ENCODE data around the gene TM4SF18. TPM values are rescaled to one million over a fixed set of nuclear protein-coding genes. Genes with fewer than 3 reads are reported as not detected.

The TM4SF18 gene
- total RNA-seq, 1 experiment from 2014 or later = 4.5 TPM

DNA sequence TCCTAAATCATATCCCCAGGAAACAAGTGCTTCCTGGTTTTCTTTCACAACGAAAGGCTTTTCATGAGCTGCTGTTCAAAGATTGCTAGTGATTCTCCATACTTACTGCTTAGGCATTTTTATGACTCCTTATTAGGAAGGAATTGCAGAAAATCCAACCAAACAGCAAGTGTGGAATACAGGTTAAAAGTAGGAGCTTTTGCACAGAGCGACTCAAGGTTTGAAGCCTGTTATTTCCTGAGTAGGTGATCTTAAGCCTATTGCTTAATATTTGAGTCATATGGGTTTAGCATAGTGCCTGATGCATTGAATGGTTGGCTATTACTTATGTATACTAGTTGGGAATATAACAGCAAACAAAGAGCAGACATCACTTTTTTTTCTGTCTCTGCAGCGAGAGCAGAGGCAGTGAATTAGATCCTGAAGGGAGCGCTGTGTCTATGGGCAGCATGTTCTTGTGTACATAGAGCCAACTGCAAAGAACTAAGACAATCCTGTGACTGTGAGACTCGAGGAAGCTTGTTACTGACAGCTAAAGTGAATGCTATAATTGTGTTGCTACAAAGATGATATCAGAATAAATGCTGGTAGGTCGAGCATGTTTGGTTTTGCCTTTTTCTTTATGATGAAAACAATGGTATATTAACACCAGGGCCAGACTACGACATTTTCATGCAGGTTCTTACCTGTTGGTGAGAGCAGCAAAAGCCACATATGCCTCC, 37.7 kb upstream of the TM4SF18 start:
- Histone ChIP-seq H3K4me3 (no peak overlapping the region), H3K9me3 (no peaks in the 10 kb centered on the region), H3K36me3 (peaks cover 76% of the 10 kb centered on the region), H3K27me3 (no peaks in the 10 kb centered on the region)
- DNase-seq = no peak

- Histone ChIP-seq H3K9me3 (no peaks in the 10 kb centered on the region), H3K27me3 (no peaks in the 10 kb centered on the region), H3K36me3 (peaks cover 67% of the 10 kb centered on the region), H3K4me3 (no peak overlapping the region)
- no peak for DNase-seq
Observed at GRCh38 chr3:149369991-149370866, 36.8 kb upstream of the TM4SF18 start.

- Histone ChIP-seq H3K36me3 (peaks cover 53% of the 10 kb centered on the region), H3K4me3 (no peak overlapping the region), H3K9me3 (no peaks in the 10 kb centered on the region), H3K27me3 (no peaks in the 10 kb centered on the region)
- DNase-seq = no peak
Observed at GRCh38 chr3:149368674-149369497, 35.5 kb upstream of the TM4SF18 start.

DNA sequence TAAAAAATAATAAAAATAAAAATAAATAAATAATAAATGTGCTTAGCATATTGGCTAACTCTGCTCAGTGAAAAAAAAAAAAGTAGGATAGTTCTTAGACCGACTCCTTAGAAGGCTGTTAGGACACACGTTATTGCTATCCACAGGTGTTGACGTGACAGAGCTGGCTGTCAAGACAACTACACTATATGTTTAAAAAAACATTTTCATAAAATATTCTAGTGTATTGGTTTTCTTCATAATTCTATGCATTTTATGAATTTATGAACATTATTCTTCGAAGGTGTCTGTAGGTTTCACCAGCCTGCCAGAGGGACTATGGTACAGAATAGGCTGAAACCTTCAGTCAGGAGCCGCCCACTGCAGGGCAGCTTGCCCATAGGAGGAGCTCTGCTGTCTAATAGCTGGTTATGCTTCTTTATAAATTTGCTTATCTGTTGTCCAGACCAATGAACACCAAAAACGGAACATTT, 34.8 kb upstream of the TM4SF18 start:
- Histone ChIP-seq H3K27me3 (no peaks in the 10 kb centered on the region), H3K4me3 (no peak overlapping the region), H3K9me3 (no peaks in the 10 kb centered on the region), H3K36me3 (peaks cover 47% of the 10 kb centered on the region)
- DNase-seq = peak; percentile 64

DNA sequence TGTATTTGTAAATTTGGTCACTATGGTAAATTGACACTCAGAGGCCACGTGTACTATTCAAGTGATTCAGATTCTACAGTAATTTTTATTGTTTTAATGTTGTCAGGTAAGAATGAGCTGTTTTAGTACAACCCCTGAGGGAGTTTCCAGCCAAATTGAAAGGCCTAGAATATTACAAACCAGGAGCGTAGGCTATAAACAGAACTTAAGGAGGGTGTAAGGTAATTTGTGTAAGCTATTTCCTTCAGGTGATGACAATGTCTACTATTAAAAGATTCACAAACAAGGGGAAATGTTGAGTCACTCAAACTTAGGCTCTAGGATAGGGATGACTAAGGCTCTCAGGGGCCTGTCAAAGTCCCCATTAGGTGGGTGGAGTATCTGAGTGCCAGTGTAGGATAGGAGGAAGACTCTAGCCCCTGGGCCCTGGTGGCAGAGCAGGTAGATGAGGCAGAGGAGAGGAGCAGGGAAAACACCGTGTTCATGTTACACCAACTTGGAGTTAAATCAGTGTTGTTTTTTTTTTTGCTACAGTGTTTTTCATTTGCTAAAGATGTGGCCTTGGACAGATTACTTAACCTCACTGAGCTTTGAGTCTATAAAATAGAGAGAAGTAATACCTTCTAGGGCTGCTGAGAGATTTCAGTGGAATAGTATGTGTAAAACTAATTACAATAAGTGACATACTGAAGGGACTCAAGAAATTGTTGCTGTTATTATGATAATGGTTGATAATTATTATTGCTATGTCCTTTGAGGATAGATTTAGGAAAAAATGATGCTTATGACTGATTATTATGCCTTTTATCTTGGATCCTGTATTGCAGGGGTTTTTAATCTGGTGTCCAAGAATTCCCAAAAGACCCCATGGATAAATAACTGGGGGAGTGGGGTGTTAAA, 33.8 kb upstream of the TM4SF18 start:
- H3K9me3 ChIP-seq = no peaks in the 10 kb centered on the region
- H3K4me3 ChIP-seq = no peak overlapping the region
- H3K36me3 ChIP-seq = peaks cover 36% of the 10 kb centered on the region
- peak; percentile 41 for DNase-seq
- H3K27me3 ChIP-seq = no peaks in the 10 kb centered on the region

- no peak for DNase-seq
- Histone ChIP-seq H3K36me3 (peaks cover 25% of the 10 kb centered on the region), H3K27me3 (no peaks in the 10 kb centered on the region), H3K4me3 (no peak overlapping the region), H3K9me3 (no peaks in the 10 kb centered on the region)
Observed at GRCh38 chr3:149366031-149366430, 32.6 kb upstream of the TM4SF18 start.

DNA sequence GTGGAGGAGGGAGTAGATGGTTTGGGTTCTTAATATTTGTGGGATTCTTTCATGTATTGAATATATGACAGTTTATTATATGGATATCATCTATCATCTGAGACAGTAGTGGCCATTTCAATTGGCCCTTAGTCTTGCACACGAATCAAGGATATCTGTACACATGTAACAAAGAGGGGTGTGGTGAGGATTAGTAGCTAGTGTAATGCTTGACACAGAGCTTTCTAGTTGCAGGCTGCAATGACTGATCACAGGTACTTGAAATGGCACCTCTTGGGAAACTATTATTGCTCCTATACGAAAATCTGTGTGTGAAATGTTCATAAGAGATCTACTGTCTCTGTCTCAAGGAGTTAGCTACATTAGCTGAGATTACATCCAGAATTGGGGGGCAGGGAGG, 31.2 kb upstream of the TM4SF18 start:
- Histone ChIP-seq H3K27me3 (no peaks in the 10 kb centered on the region), H3K9me3 (no peaks in the 10 kb centered on the region), H3K36me3 (peaks cover 11% of the 10 kb centered on the region), H3K4me3 (no peak overlapping the region)
- no peak for DNase-seq

DNA sequence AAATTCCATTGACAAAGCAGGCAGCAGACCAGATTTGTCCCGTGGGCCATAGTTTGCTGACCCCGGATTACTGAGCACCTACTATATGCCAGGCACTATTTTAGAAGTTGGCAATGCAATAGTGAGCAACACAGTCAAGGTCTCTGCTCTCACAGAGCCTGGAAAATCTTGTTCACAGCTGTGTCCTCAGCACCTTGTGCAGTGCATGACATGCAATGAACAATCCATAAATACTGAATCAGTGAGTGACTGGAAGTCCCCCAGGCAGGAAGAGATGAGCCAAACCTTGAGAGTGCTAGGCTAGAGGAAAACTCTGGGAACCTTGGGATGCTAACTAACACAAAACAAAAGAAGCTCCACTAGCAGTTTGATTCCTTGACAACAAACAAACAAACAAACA, 29.6 kb upstream of the TM4SF18 start:
- H3K4me3 ChIP-seq = no peak overlapping the region
- H3K27me3 ChIP-seq = no peaks in the 10 kb centered on the region
- no peaks in the 10 kb centered on the region for H3K36me3 ChIP-seq
- H3K9me3 ChIP-seq = no peaks in the 10 kb centered on the region; the same call in 1 of the 2 replicates
- peak; percentile 26 for DNase-seq

GRCh38 chr3:149362366-149362765, 28.9 kb upstream of the TM4SF18 start:
- no peaks in the 10 kb centered on the region; the same call in 1 of the 2 replicates for H3K9me3 ChIP-seq

DNA sequence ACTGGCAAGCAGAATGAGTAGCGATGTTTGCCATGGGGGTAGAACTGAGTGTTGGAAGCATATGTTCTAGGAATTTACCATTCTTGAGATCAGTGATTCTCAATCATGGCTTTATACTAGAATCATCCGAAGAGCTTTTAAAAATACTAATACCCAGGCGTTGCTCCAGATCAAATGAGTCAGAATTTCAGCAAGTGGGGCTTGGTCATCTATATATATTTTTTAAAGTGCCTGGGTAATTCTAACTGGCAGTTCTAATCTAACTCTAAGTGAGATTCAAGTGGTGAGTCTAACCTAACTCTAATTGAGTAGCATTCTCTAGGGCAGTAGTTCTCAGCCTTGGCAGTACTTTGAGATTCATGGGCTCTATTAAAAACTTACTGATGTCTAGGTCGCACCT, 23.2 kb upstream of the TM4SF18 start:
- Histone ChIP-seq H3K9me3 (peaks cover 11% of the 10 kb centered on the region), H3K4me3 (no peak overlapping the region), H3K36me3 (no peaks in the 10 kb centered on the region), H3K27me3 (no peaks in the 10 kb centered on the region)
- no peak for DNase-seq

More at GRCh38 chr3:149362366-149362765, 28.9 kb upstream of the TM4SF18 start:
- Histone ChIP-seq H3K36me3 (no peaks in the 10 kb centered on the region), H3K4me3 (no peak overlapping the region), H3K27me3 (no peaks in the 10 kb centered on the region)
- no peak for DNase-seq

DNA sequence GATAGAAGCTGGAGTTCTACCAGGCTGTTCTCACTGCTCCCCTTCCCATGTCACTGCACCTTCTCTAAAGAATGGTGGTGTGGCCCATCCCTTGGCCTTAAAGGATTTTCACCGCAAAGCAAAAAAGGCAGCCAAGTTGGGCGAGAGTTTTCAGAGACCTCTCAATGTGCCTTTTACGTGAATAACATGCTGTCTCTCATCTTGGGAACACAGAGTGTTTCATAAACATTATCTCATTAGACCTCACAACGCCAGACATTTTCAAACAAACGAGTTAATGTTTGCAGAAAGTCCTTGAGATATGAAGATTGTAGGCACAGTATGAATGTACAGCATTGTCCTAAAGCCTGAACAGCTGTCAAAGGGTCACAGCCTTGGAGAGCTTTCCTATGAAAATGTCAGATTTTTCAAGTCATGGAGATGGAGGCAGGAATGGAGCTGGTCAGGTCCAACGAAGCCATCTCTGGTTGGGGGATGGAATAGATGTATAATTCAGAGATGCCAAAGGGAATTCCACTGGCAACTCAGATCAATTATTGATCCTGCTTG, 22.7 kb upstream of the TM4SF18 start:
- H3K36me3 ChIP-seq = no peaks in the 10 kb centered on the region
- H3K4me3 ChIP-seq = no peak overlapping the region
- H3K9me3 ChIP-seq = peaks cover 11% of the 10 kb centered on the region
- no peaks in the 10 kb centered on the region for H3K27me3 ChIP-seq
- no peak for DNase-seq

- Histone ChIP-seq H3K36me3 (no peaks in the 10 kb centered on the region), H3K27me3 (no peaks in the 10 kb centered on the region), H3K9me3 (peaks cover 11% of the 10 kb centered on the region), H3K4me3 (no peak overlapping the region)
- DNase-seq = no peak
Observed at GRCh38 chr3:149353581-149354184, 20.2 kb upstream of the TM4SF18 start.

GRCh38 chr3:149352556-149352955, 19.1 kb upstream of the TM4SF18 start:
- Histone ChIP-seq H3K4me3 (no peak overlapping the region), H3K36me3 (no peaks in the 10 kb centered on the region), H3K27me3 (no peaks in the 10 kb centered on the region), H3K9me3 (peaks cover 11% of the 10 kb centered on the region)
- peak; percentile 65 for DNase-seq

DNA sequence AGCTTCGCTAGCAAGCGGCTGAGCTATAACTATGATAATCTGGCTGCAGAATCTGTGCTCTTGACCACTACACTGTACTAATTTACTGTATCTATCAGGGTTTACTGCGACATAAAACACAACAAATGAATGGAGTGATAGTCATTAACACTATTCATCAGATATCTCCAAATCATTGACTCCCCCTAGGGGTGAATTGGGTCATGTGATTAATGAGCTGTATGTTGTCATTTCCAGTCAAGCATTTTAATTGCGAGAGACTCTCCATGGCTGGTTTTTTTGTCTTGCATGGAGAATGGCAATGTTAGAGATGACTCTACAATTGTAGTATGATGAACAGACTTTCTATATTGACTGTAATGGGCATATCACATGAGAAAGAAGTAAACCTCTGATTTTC, 10.5 kb upstream of the TM4SF18 start:
- H3K27me3 ChIP-seq = no peaks in the 10 kb centered on the region
- no peak overlapping the region for H3K4me3 ChIP-seq
- no peaks in the 10 kb centered on the region for H3K9me3 ChIP-seq
- DNase-seq = no peak
- no peaks in the 10 kb centered on the region for H3K36me3 ChIP-seq

All from MG63 (cell line).